Osteocyte (in vitro differentiated cells): Measurements from ENCODE around the gene SHMT1. TPM values are rescaled to one million over a fixed set of nuclear protein-coding genes. Genes with fewer than 3 reads are reported as not detected.

Source experiments
- DNase-seq: peaks from one replicate; pipeline ENCODE4 v3.0.0; 2021; ENCODE audit warnings: mixed read lengths; ENCODE audit not compliant: unreplicated experiment; ENCODE audit errors: extremely low spot score
- H3K27ac Mint-ChIP-seq: one replicate; pipeline ENCODE4 v1.8.0; 2021; ENCODE audit warnings: mild to moderate bottlenecking, mixed read lengths; ENCODE audit not compliant: unreplicated experiment
- H3K27me3 Mint-ChIP-seq: one replicate; pipeline ENCODE4 v1.8.0; 2021; ENCODE audit warnings: mixed read lengths; ENCODE audit not compliant: unreplicated experiment
- H3K36me3 Mint-ChIP-seq: one replicate; pipeline ENCODE4 v1.8.0; 2021; ENCODE audit warnings: mixed read lengths; ENCODE audit not compliant: unreplicated experiment
- H3K4me1 Mint-ChIP-seq: one replicate; pipeline ENCODE4 v1.8.0; 2021; ENCODE audit warnings: mixed read lengths; ENCODE audit not compliant: unreplicated experiment
- H3K4me3 Mint-ChIP-seq: one replicate; pipeline ENCODE4 v1.8.0; 2021; ENCODE audit warnings: mild to moderate bottlenecking, moderate library complexity, mixed read lengths; ENCODE audit not compliant: unreplicated experiment
- H3K9me3 Mint-ChIP-seq: one replicate; pipeline ENCODE4 v1.8.0; 2021; ENCODE audit warnings: mixed read lengths; ENCODE audit not compliant: unreplicated experiment
- total RNA-seq: library from RNA; stranded (reverse); gene quantifications from 2 replicates; pipeline ENCODE4 v1.2.1, GENCODE V29; 2021
- TF ChIP-seq, protein P1 (sequence below): fragments of 200-600 bp; sonication (generic); IDR thresholded peaks from 2 replicates; pipeline ENCODE4 v1.5.0; 2021; ENCODE audit warnings: antibody characterized with exemption, mild to moderate bottlenecking, moderate library complexity

The SHMT1 gene
- total RNA-seq, 1 donor from 2014 or later = 5.4 TPM

DNA sequence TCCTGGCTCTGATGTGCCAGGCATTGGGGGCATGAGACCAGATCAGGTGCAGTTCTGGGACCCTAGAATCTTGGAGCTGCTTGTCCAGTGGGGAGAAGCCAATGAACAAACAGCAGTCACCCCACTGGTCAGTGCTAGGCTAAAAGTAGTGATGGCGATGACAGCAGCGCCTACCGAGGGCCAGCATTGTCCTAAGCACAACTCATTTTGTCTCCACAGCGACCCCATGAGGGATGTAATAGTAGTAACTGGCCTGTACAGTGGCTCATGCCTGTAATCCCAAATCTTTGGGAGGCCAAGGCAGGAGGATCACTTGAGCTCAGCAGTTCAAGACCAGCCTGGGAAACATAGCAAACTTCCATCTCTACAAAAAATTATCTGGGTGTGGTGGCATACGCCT lies 42.0 kb downstream of the SHMT1 start:
- H3K27me3 Mint-ChIP-seq = no peaks in the 10 kb centered on the region
- DNase-seq = no peak
- H3K4me1 Mint-ChIP-seq = peaks cover 37% of the 10 kb centered on the region
- no peak overlapping the region for H3K4me3 Mint-ChIP-seq
- TF ChIP-seq, protein P1, sequence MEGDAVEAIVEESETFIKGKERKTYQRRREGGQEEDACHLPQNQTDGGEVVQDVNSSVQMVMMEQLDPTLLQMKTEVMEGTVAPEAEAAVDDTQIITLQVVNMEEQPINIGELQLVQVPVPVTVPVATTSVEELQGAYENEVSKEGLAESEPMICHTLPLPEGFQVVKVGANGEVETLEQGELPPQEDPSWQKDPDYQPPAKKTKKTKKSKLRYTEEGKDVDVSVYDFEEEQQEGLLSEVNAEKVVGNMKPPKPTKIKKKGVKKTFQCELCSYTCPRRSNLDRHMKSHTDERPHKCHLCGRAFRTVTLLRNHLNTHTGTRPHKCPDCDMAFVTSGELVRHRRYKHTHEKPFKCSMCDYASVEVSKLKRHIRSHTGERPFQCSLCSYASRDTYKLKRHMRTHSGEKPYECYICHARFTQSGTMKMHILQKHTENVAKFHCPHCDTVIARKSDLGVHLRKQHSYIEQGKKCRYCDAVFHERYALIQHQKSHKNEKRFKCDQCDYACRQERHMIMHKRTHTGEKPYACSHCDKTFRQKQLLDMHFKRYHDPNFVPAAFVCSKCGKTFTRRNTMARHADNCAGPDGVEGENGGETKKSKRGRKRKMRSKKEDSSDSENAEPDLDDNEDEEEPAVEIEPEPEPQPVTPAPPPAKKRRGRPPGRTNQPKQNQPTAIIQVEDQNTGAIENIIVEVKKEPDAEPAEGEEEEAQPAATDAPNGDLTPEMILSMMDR = no peak
- no peak overlapping the region for H3K27ac Mint-ChIP-seq
- H3K36me3 Mint-ChIP-seq = peaks cover 26% of the 10 kb centered on the region
- no peaks in the 10 kb centered on the region for H3K9me3 Mint-ChIP-seq

DNA sequence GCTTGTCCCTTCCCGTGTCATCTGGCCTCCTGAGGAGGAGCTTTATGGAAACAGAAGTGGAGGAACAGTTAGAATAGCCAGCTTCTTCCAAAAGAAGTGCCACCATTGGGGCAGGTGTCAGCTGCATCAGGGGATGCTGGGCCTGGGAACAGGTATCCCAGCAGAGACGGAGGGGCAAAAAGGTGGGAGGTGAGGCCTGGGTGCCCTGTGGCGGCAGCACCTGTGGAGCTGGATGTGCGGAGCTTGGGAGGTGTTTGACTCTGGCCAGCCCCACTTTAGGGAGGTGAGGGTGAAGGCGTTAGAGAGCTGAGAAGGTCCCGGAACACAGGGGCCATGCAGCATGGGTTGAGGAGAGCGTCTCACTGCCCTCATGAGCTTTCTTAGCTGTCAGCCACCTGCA lies 43.0 kb downstream of the SHMT1 start:
- Mint-ChIP-seq H3K27ac (no peak overlapping the region), H3K4me3 (no peak overlapping the region), H3K9me3 (no peaks in the 10 kb centered on the region), H3K27me3 (no peaks in the 10 kb centered on the region), H3K36me3 (peaks cover 24% of the 10 kb centered on the region), H3K4me1 (peaks cover 47% of the 10 kb centered on the region)
- DNase-seq = no peak
- TF ChIP-seq, protein P1 = no peak

DNA sequence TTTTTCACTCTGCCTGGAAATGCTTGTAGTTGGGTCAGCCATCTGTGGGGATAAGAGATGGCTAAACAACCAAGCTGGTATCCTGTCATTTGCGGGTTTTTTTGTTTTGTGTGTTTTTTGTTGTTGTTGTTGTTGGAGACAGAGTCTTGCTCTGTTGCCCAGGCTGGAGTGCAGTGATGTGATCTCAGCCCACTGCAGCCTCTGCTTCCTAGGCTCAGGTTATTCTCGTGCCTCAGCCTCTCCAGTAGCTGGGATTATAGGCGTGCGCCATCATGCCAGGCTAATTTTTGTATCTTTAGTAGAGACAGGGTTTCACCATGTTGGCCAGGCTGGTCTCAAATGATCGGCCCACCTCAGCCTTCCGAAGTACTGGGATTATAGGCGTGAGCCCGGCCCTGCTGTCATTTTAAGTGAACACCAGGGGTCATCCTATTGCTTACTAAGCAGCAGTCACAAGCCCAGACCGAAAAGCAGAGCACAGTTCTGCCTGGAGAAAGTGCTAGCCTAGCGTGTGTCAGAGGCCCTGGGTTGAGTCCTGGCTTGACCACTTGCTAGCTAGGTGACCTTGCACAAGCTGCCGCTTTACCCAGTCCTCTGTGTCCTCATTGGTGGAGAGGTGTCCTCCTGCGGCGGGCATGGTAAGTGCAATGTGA lies 43.6 kb downstream of the SHMT1 start:
- H3K27me3 Mint-ChIP-seq = no peaks in the 10 kb centered on the region
- TF ChIP-seq, protein P1 = peak; percentile 59
- H3K4me1 Mint-ChIP-seq = peaks cover 50% of the 10 kb centered on the region
- no peak for DNase-seq
- H3K36me3 Mint-ChIP-seq = peaks cover 18% of the 10 kb centered on the region
- no peaks in the 10 kb centered on the region for H3K9me3 Mint-ChIP-seq
- H3K27ac Mint-ChIP-seq = no peak overlapping the region
- peak overlapping the region; percentile 22 for H3K4me3 Mint-ChIP-seq

DNA sequence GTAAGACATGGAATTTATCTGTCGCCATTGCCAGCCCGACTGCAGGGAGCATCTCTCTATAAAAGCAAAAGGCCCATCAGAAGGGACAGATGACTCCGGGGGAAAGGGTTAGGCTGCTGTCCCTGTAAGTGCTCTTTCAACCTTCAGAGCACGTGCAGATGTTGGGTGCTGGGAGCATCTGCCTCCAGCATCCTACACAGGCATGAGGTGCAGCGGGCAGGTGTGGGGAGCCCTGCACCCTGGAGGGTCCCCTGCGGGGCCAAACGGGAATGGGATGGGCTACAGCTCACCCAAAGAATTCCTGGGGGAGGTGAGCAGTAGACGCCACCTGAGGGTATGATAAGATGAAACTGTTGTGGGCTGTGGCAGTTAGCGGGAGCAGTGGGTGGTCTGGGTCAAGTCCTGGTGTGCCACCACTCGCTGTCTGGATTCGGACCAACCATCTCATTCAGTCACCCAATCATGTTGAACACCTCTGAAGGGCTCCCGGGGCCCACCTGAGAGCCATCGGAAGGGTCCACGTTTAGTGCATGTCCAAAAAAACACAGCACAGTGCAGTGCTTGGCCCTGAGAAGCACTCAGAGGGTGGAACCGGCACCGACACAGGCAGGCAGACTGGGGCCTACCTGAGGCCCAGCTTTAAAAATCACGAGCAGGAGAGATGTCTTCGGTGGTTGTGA lies 44.4 kb downstream of the SHMT1 start:
- DNase-seq = no peak
- Mint-ChIP-seq H3K36me3 (peaks cover 11% of the 10 kb centered on the region), H3K4me1 (peaks cover 50% of the 10 kb centered on the region), H3K27me3 (no peaks in the 10 kb centered on the region), H3K27ac (no peak overlapping the region), H3K4me3 (peak overlapping the region; percentile 20), H3K9me3 (no peaks in the 10 kb centered on the region)
- TF ChIP-seq, protein P1 = no peak

DNA sequence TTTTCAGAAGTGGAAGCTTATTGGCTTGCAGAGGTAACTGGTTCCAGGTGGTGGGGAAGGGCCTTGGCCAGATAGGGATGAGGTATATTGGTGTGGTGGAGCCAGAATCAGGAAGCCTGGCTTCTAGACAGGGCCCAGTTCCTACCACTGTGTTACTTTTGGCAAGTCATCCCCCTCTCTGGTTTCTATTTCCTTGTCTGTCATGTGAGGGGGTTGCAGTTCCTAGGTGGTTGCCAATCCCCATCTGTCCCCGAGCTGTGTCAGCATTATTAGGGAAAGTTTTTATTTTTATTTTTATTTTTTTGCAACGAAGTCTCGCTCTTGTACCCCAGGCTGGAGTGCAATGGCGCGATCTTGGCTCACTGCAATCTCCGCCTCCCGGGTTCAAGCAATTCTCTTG lies 45.2 kb downstream of the SHMT1 start:
- H3K27ac Mint-ChIP-seq = no peak overlapping the region
- peaks cover 58% of the 10 kb centered on the region for H3K4me1 Mint-ChIP-seq
- TF ChIP-seq, protein P1 = no peak
- peaks cover 11% of the 10 kb centered on the region for H3K36me3 Mint-ChIP-seq
- peak overlapping the region; percentile 93 for H3K4me3 Mint-ChIP-seq
- no peaks in the 10 kb centered on the region for H3K27me3 Mint-ChIP-seq
- no peaks in the 10 kb centered on the region for H3K9me3 Mint-ChIP-seq
- DNase-seq = no peak
